ENCODE data around the gene GALNTL6. TPM values are rescaled to one million over a fixed set of nuclear protein-coding genes. Genes with fewer than 3 reads are reported as not detected.

The GALNTL6 gene
- total and polyA plus RNA-seq, 2 of the 4 experiments (the other 2 are of a cell fraction), result under 0.01 TPM; not detected in 1

GRCh38 chr4:172393220-172393619, 580.0 kb downstream of the GALNTL6 start:
- no peak overlapping the region for H2BK20ac ChIP-seq (ENCODE audit: low read depth, low read length)
- no peak overlapping the region for H3K4me2 ChIP-seq (ENCODE audit: low read depth, low read length)
- H2BK120ac ChIP-seq (ENCODE audit: low read depth, low read length), result no peak overlapping the region
- H4K5ac ChIP-seq (ENCODE audit: low read depth, low read length), result no peak overlapping the region
- no peak overlapping the region for H2BK5ac ChIP-seq (ENCODE audit: low read depth, low read length, poor library complexity, severe bottlenecking)
- H2AK9ac ChIP-seq (replicated peaks; ENCODE audit: low read depth, low read length, poor library complexity), result no peak overlapping the region
- no peaks in the 10 kb centered on the region for H3K27me3 ChIP-seq (ENCODE audit: control insufficient read depth, insufficient read depth, low read length)
- ChIA-PET CTCF (no interaction called here), POLR2A (ENCODE audit: unreplicated experiment) (no interaction called here)
- H3K79me1 ChIP-seq (ENCODE audit: low read depth in 1 of 2, low read length in 2 of 2), result no peaks in the 10 kb centered on the region
- no peak overlapping the region for H3K18ac ChIP-seq (ENCODE audit: low read depth, low read length)
- no peak overlapping the region for H3K14ac ChIP-seq (replicated peaks; ENCODE audit: low read depth, low read length)
- no peak overlapping the region for H2AK5ac ChIP-seq (ENCODE audit: low read depth, low read length)
- DNase-seq, result no peak
- BruUV-seq (replicated peaks), result no TSS peak
- in situ Hi-C loops (cut with MboI; ENCODE audit: low sequenced_read_pairs), result no loop called here
- no peak for ATAC-seq (ENCODE audit: low read depth)
- no peaks in the 10 kb centered on the region for H3K36me3 ChIP-seq (ENCODE audit: control insufficient read depth, insufficient read depth, low read length)
- no peak overlapping the region for H3K23ac ChIP-seq (ENCODE audit: low read depth, low read length)
- H3K4me1 ChIP-seq (ENCODE audit: control insufficient read depth, insufficient read depth, low read length), result no peaks in the 10 kb centered on the region
- dilution Hi-C loops (cut with HindIII; ENCODE audit: low sequenced_read_pairs, unreplicated experiment), result no loop called here
- TF ChIP-seq CEBPB (IDR thresholded peaks at IDR 0.05; ENCODE audit: low read depth, low read length) (no peak), FOS (IDR thresholded peaks at IDR 0.05; ENCODE audit: low read depth, low read length) (no peak), MAFK (IDR thresholded peaks at IDR 0.05; ENCODE audit: low read depth, low read length) (no peak), CTCF (conservative IDR thresholded peaks at IDR 0.05; ENCODE audit: low read depth, low read length) (no peak), RAD21 (IDR thresholded peaks at IDR 0.05; ENCODE audit: low read length) (no peak), CHD1 (IDR thresholded peaks at IDR 0.05; ENCODE audit: low read depth, low read length) (no peak), MAZ (IDR thresholded peaks at IDR 0.05; ENCODE audit: borderline replicate concordance, low read depth, low read length) (no peak), SMC3 (IDR thresholded peaks at IDR 0.05; ENCODE audit: low read depth, low read length) (no peak), RFX5 (IDR thresholded peaks at IDR 0.05; ENCODE audit: low read depth, low read length) (no peak), MXI1 (IDR thresholded peaks at IDR 0.05; ENCODE audit: borderline replicate concordance, low read depth, low read length) (no peak), USF2 (IDR thresholded peaks at IDR 0.05; ENCODE audit: low read depth, low read length) (no peak)
- H2AFZ ChIP-seq (replicated peaks; ENCODE audit: low read length, poor library complexity), result no peak overlapping the region
- no peaks in the 10 kb centered on the region for H4K20me1 ChIP-seq (ENCODE audit: insufficient read depth, low read length)
- H3K27ac ChIP-seq (ENCODE audit: insufficient read depth, low read length), result no peak overlapping the region
- H3K56ac ChIP-seq (ENCODE audit: extremely low read depth, insufficient read depth, low read length), result no peak overlapping the region
- no peak overlapping the region for H3K9ac ChIP-seq (ENCODE audit: low read depth, low read length)
- H3K4ac ChIP-seq (ENCODE audit: low read depth, low read length), result no peak overlapping the region
- no peak overlapping the region for H4K91ac ChIP-seq (ENCODE audit: insufficient read depth, low read depth, low read length)
- no peak overlapping the region for H2BK15ac ChIP-seq (ENCODE audit: low read depth, low read length)
- intact Hi-C loops (cut with micrococcal nuclease), result no loop called here
- H3K9me3 ChIP-seq (ENCODE audit: control insufficient read depth, insufficient read depth, low read length), result peaks cover 2% of the 10 kb centered on the region; the same call in 1 of the 2 replicates
- H3K4me3 ChIP-seq (ENCODE audit: insufficient read depth, low read depth, low read length), result no peak overlapping the region
- H3K9me1 ChIP-seq (ENCODE audit: insufficient read depth, low read length), result no peaks in the 10 kb centered on the region
- H4K8ac ChIP-seq (ENCODE audit: low read depth in 2 of 2, low read length in 2 of 2), result no peak overlapping the region
- no CpG with 5 or more reads among the region's 3 CpGs for WGBS, 2 experiments (ENCODE audit: extremely low coverage in 2 of 2, insufficient read length in 1 of 2)
